GM23248 (cell line): ENCODE data around the gene ABCA1.

ENCODE experiments used
- EZH2 ChIP-seq: fragments of 200-600 bp; sonication (generic); IDR thresholded peaks from 2 replicates; pipeline ENCODE4 v1.6.1; 2018; ENCODE audit warnings: antibody characterized with exemption, mild to moderate bottlenecking; ENCODE audit not compliant: insufficient read depth, poor library complexity, severe bottlenecking
- EZH2phosphoT487 ChIP-seq: fragments of 200-600 bp; sonication (generic); IDR thresholded peaks from 2 replicates; pipeline ENCODE4 v1.6.1; 2018; ENCODE audit warnings: antibody characterized with exemption, moderate library complexity, mild to moderate bottlenecking, low read depth; ENCODE audit not compliant: insufficient read depth

- no peak for TF ChIP-seq EZH2
- TF ChIP-seq EZH2phosphoT487: no peak
Measured at GRCh38 chr9:104972242-104972866, 44.4 kb upstream of the ABCA1 start.
